ENCODE results near the gene ATP5MG. TPM values are rescaled to one million over a fixed set of nuclear protein-coding genes. Genes with fewer than 3 reads are reported as not detected.
"Not testable (repeated sequence)": the region's sequence is repeated elsewhere in the genome, so short reads cannot be mapped to it uniquely, and the experiment has no call there.

The ATP5MG gene
- total RNA-seq, 2 donors from 2014 or later = 214 to 283 TPM

- WGBS, 2 experiments (ENCODE audit: insufficient coverage in 1 of 2, insufficient read length in 1 of 2) = 84 to 87% methylated on average over 6 to 7 of the region's 8 CpGs
- no peak for DNase-seq
- Mint-ChIP-seq H3K9me3 (no peaks in the 10 kb centered on the region), H3K4me1 (peaks cover 11% of the 10 kb centered on the region), H3K27ac (no peak overlapping the region), H3K36me3 (ENCODE audit: low read depth) (no peaks in the 10 kb centered on the region), H3K27me3 (ENCODE audit: insufficient read depth) (no peaks in the 10 kb centered on the region), H3K4me3 (no peak overlapping the region)
- no peaks in the 10 kb centered on the region for H3K9me3 ChIP-seq (ENCODE audit: control insufficient read depth, low read length)
- peaks cover 3% of the 10 kb centered on the region for H3K4me1 ChIP-seq (ENCODE audit: control insufficient read depth, insufficient read depth, low read length)
- TF ChIP-seq, protein P1, sequence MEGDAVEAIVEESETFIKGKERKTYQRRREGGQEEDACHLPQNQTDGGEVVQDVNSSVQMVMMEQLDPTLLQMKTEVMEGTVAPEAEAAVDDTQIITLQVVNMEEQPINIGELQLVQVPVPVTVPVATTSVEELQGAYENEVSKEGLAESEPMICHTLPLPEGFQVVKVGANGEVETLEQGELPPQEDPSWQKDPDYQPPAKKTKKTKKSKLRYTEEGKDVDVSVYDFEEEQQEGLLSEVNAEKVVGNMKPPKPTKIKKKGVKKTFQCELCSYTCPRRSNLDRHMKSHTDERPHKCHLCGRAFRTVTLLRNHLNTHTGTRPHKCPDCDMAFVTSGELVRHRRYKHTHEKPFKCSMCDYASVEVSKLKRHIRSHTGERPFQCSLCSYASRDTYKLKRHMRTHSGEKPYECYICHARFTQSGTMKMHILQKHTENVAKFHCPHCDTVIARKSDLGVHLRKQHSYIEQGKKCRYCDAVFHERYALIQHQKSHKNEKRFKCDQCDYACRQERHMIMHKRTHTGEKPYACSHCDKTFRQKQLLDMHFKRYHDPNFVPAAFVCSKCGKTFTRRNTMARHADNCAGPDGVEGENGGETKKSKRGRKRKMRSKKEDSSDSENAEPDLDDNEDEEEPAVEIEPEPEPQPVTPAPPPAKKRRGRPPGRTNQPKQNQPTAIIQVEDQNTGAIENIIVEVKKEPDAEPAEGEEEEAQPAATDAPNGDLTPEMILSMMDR (conservative IDR thresholded peaks at IDR 0.05) = no peak
- no peak overlapping the region for H3K27ac ChIP-seq (ENCODE audit: low read depth, low read length)
- no peak overlapping the region for H3K4me3 ChIP-seq (ENCODE audit: low read length)
- H3K27me3 ChIP-seq (ENCODE audit: control insufficient read depth, insufficient read depth, low read length, poor library complexity, severe bottlenecking) = no peaks in the 10 kb centered on the region
- no peaks in the 10 kb centered on the region for H3K36me3 ChIP-seq (ENCODE audit: control insufficient read depth, insufficient read depth, low read length)
- H3K9ac ChIP-seq (ENCODE audit: extremely low read depth, low read length, poor library complexity, severe bottlenecking) = no peak overlapping the region
These were observed 13.8 kb downstream of the ATP5MG start for GRCh38 chr11:118415062-118415738.

GRCh38 chr11:118415739-118416068 lies 14.3 kb downstream of the ATP5MG start:
- peak; percentile 85 for DNase-seq
- no peak overlapping the region for H3K9ac ChIP-seq (ENCODE audit: extremely low read depth, low read length, poor library complexity, severe bottlenecking)
- no peaks in the 10 kb centered on the region for H3K9me3 Mint-ChIP-seq
- H3K9me3 ChIP-seq (ENCODE audit: control insufficient read depth, low read length) = no peaks in the 10 kb centered on the region
- H3K4me3 Mint-ChIP-seq = no peak overlapping the region
- H3K4me1 ChIP-seq (ENCODE audit: control insufficient read depth, insufficient read depth, low read length) = peaks cover 3% of the 10 kb centered on the region
- peaks cover 11% of the 10 kb centered on the region for H3K4me1 Mint-ChIP-seq
- H3K36me3 ChIP-seq (ENCODE audit: control insufficient read depth, insufficient read depth, low read length) = no peaks in the 10 kb centered on the region
- no peak overlapping the region for H3K4me3 ChIP-seq (ENCODE audit: low read length)
- no peaks in the 10 kb centered on the region for H3K27me3 ChIP-seq (ENCODE audit: control insufficient read depth, insufficient read depth, low read length, poor library complexity, severe bottlenecking)
- H3K27ac Mint-ChIP-seq = no peak overlapping the region
- no peak overlapping the region for H3K27ac ChIP-seq (ENCODE audit: low read depth, low read length)
- no peaks in the 10 kb centered on the region for H3K36me3 Mint-ChIP-seq (ENCODE audit: low read depth)
- TF ChIP-seq, protein P1 (conservative IDR thresholded peaks at IDR 0.05) = no peak
- no peaks in the 10 kb centered on the region for H3K27me3 Mint-ChIP-seq (ENCODE audit: insufficient read depth)

DNA sequence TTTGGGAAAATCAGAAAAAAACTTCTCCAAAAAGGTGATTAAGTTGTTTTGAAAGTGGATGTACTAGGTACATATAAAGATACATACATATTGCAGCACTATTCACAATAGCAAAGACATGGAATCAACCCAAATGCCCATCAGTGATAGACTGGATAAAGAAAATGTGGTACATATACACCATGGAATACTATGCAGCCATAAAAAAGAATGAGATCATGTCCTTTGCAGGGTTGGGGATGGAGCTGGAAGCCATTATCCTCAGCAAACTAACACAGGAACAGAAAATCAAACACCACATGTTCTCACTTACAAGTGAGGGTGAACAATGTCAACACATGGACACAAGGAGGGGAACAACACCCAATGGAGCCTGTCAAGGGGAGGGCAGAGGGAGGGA lies 15.5 kb downstream of the ATP5MG start:
- not testable (repeated sequence) for H3K9me3 Mint-ChIP-seq; H3K4me3 ChIP-seq (ENCODE audit: low read length); H3K4me3 Mint-ChIP-seq; H3K27me3 Mint-ChIP-seq (ENCODE audit: insufficient read depth); H3K4me1 ChIP-seq (ENCODE audit: control insufficient read depth, insufficient read depth, low read length); H3K36me3 Mint-ChIP-seq (ENCODE audit: low read depth); H3K9me3 ChIP-seq (ENCODE audit: control insufficient read depth, low read length); H3K36me3 ChIP-seq (ENCODE audit: control insufficient read depth, insufficient read depth, low read length); H3K9ac ChIP-seq (ENCODE audit: extremely low read depth, low read length, poor library complexity, severe bottlenecking); H3K27ac ChIP-seq (ENCODE audit: low read depth, low read length); DNase-seq; H3K27ac Mint-ChIP-seq; H3K27me3 ChIP-seq (ENCODE audit: control insufficient read depth, insufficient read depth, low read length, poor library complexity, severe bottlenecking)
- peaks cover 11% of the 10 kb centered on the region for H3K4me1 Mint-ChIP-seq

DNA sequence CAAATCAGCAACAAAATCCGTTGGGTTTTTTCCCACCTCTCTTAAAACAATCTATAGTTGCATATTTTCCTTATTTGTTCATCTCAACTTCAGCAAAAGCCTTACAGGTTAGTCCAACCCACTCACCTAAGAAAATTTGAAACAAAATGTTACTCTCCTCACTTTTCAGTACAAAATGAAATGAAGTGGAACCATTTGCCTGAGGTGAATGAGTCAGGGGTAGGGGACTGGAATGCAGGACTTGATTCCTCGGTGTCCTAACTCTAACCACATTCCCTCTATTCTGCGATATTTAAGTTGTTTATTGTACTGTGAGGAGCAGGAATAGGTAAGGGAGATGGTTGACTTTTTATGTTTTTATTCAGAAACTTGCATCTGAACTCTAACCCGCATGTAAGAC lies 16.4 kb downstream of the ATP5MG start:
- Mint-ChIP-seq H3K4me1 (peaks cover 9% of the 10 kb centered on the region), H3K36me3 (ENCODE audit: low read depth) (no peaks in the 10 kb centered on the region), H3K9me3 (no peaks in the 10 kb centered on the region), H3K4me3 (no peak overlapping the region), H3K27ac (no peak overlapping the region), H3K27me3 (ENCODE audit: insufficient read depth) (no peaks in the 10 kb centered on the region)
- H3K4me3 ChIP-seq (ENCODE audit: low read length) = no peak overlapping the region
- 85 to 86% methylated on average over 3 to 4 of the region's 4 CpGs for WGBS, 2 experiments (ENCODE audit: insufficient coverage in 1 of 2, insufficient read length in 1 of 2)
- DNase-seq = no peak
- no peaks in the 10 kb centered on the region for H3K9me3 ChIP-seq (ENCODE audit: control insufficient read depth, low read length)
- TF ChIP-seq, protein P1 (conservative IDR thresholded peaks at IDR 0.05) = no peak
- H3K27me3 ChIP-seq (ENCODE audit: control insufficient read depth, insufficient read depth, low read length, poor library complexity, severe bottlenecking) = no peaks in the 10 kb centered on the region
- no peak overlapping the region for H3K27ac ChIP-seq (ENCODE audit: low read depth, low read length)
- peaks cover 3% of the 10 kb centered on the region for H3K4me1 ChIP-seq (ENCODE audit: control insufficient read depth, insufficient read depth, low read length)
- H3K36me3 ChIP-seq (ENCODE audit: control insufficient read depth, insufficient read depth, low read length) = no peaks in the 10 kb centered on the region
- H3K9ac ChIP-seq (ENCODE audit: extremely low read depth, low read length, poor library complexity, severe bottlenecking) = no peak overlapping the region
